SK-N-SH (cell line): Measurements from ENCODE around the gene DCDC1.

Experiments
- CHD2 ChIP-seq: fragments of 150-350 bp; IDR thresholded peaks from 2 replicates; pipeline ENCODE4 v1.6.1; 2018; ENCODE audit warnings: low read length; ENCODE audit not compliant: partially characterized antibody
- CTCF ChIP-seq: fragments of 200-600 bp; sonication (generic); IDR thresholded peaks from 2 replicates; pipeline ENCODE4 v1.6.1; 2017; ENCODE audit warnings: antibody characterized with exemption, mild to moderate bottlenecking, moderate library complexity
- ELF1 ChIP-seq: IDR thresholded peaks from 2 replicates; pipeline ENCODE4 v1.4.0; 2012
- EP300 ChIP-seq, 2 experiments: IDR thresholded peaks; 2 replicates each; pipeline versions ENCODE4 v1.4.0 to v1.6.1; 2012; ENCODE audit warnings: borderline replicate concordance in 1 of 2, low read depth in 1 of 2, low read length in 1 of 2
- EZH2phosphoT487 ChIP-seq: fragments of 200-600 bp; sonication (generic); IDR thresholded peaks from 2 replicates; pipeline ENCODE4 v1.6.1; 2017; ENCODE audit warnings: low read depth, mixed run types, mild to moderate bottlenecking, antibody characterized with exemption, moderate library complexity, borderline replicate concordance
- MAX ChIP-seq: IDR thresholded peaks from 2 replicates; pipeline ENCODE4 v1.4.0; 2012; ENCODE audit warnings: low read depth
- PBX3 ChIP-seq: IDR thresholded peaks from 2 replicates; pipeline ENCODE4; 2012
- RAD21 ChIP-seq: IDR thresholded peaks from 2 replicates; pipeline ENCODE4 v1.6.1; 2012; ENCODE audit warnings: mild to moderate bottlenecking, low read length
- RXRA ChIP-seq: IDR thresholded peaks from 2 replicates; pipeline ENCODE4 v1.4.0; 2012; ENCODE audit warnings: low read depth, mild to moderate bottlenecking, borderline replicate concordance
- SMC3 ChIP-seq: IDR thresholded peaks from 2 replicates; pipeline ENCODE4 v1.6.1; 2012; ENCODE audit warnings: low read depth, low read length, improper control_type of control experiment
- YY1 ChIP-seq: IDR thresholded peaks from 2 replicates; pipeline ENCODE4 v1.4.0; 2012; ENCODE audit warnings: low read depth, mild to moderate bottlenecking
- TF ChIP-seq, protein P1 (sequence below): IDR thresholded peaks from 2 replicates; pipeline ENCODE4 v1.4.0; 2012; ENCODE audit warnings: low read depth, borderline replicate concordance

DNA sequence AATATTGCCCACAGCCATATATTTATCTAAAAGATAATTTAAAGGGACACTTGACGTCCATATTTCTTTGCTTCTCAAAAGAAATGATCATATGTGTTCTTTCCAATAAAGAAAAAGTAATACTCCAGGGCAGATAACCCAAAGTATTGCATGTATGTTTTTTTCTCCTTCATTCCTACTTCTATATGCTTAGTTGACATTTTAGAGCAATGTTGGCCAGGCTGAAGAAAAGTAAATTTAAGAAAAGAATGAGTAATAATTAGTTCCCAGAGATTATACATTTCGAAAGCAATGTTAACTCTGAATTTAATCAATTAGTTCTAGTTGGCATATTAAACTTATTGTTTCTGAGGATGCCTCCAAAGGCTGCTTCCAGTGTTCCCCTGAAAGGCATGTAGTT, 48.3 kb upstream of the DCDC1 start:
- TF ChIP-seq CTCF (no peak), ELF1 (no peak), MAX (no peak), SMC3 (no peak), EP300 (IDR thresholded peaks at IDR 0.05; ENCODE audit: borderline replicate concordance in 1 of 2, low read depth in 1 of 2, low read length in 1 of 2) (no peak), RAD21 (no peak), YY1 (no peak), CHD2 (no peak), PBX3 (no peak), RXRA (no peak), EZH2phosphoT487 (no peak)
- TF ChIP-seq, protein P1, sequence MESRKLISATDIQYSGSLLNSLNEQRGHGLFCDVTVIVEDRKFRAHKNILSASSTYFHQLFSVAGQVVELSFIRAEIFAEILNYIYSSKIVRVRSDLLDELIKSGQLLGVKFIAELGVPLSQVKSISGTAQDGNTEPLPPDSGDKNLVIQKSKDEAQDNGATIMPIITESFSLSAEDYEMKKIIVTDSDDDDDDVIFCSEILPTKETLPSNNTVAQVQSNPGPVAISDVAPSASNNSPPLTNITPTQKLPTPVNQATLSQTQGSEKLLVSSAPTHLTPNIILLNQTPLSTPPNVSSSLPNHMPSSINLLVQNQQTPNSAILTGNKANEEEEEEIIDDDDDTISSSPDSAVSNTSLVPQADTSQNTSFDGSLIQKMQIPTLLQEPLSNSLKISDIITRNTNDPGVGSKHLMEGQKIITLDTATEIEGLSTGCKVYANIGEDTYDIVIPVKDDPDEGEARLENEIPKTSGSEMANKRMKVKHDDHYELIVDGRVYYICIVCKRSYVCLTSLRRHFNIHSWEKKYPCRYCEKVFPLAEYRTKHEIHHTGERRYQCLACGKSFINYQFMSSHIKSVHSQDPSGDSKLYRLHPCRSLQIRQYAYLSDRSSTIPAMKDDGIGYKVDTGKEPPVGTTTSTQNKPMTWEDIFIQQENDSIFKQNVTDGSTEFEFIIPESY: no peak
